Measurements from ENCODE around the gene COL4A1. TPM values are rescaled to one million over a fixed set of nuclear protein-coding genes. Genes with fewer than 3 reads are reported as not detected.

Gene COL4A1
- polyA plus RNA-seq, 1 of the 3 experiments (the other 2 are of a cell fraction) = 30.3 TPM

GRCh38 chr13:110211735-110212134 lies 95.2 kb downstream of the COL4A1 start:
- H3F3A ChIP-seq (replicated peaks; ENCODE audit: insufficient read depth) = peaks cover 5% of the 10 kb centered on the region

DNA sequence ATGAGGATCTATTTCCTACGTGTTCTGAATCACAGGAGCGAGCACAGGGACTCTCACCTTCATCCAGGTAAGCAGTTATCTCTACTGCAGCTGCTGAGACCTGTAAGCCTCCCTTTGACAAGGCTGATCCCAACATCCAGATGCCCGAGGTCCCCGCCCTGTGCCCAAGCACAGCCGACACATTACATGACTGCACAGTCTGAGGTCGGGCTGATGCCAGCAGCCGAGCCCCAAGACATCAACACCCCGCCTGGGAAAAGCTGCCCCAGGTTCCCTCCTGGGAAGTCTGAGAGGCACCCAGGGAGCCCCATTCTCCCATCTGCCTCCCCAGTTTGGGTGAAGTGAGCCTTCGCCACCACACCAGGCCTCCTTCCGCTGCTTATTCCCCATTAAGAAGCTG lies 95.9 kb downstream of the COL4A1 start:
- Histone ChIP-seq H3K4me1 (ENCODE audit: control insufficient read depth in 1 of 2, insufficient read depth in 2 of 2, low read depth in 1 of 2, low read length in 1 of 2) (peaks cover 0 to 2% of the 10 kb centered on the region in 2 experiments; a peak in 1 of 4 replicates), H3K4me3 (ENCODE audit: low read depth in 2 of 2, low read length in 1 of 2) (no peak overlapping the region), H3K9me3 (no peaks in the 10 kb centered on the region), H3K36me3 (replicated peaks in 1 of 2; ENCODE audit: control insufficient read depth in 1 of 2, insufficient read depth in 2 of 2, low read length in 1 of 2) (peaks cover 12 to 67% of the 10 kb centered on the region in 2 experiments), H3K27me3 (ENCODE audit: insufficient read depth) (no peaks in the 10 kb centered on the region), H2AFZ (ENCODE audit: low read depth) (no peak overlapping the region), H3K27ac (ENCODE audit: low read depth in 2 of 2, low read length in 1 of 2) (no peak overlapping the region), H3K79me2 (ENCODE audit: insufficient read depth) (peaks cover 23% of the 10 kb centered on the region; the same call in 1 of the 2 replicates), H4K20me1 (ENCODE audit: insufficient read depth) (peaks cover 19% of the 10 kb centered on the region; the same call in 1 of the 2 replicates), H3K9me2 (no peaks in the 10 kb centered on the region), H3K9ac (no peak overlapping the region), H3K4me2 (no peak overlapping the region), H3F3A (replicated peaks; ENCODE audit: insufficient read depth) (peaks cover 5% of the 10 kb centered on the region)
- TF ChIP-seq SMC3 (IDR thresholded peaks at IDR 0.05; ENCODE audit: low read depth, low read length) (no peak), CHD2 (IDR thresholded peaks at IDR 0.05; ENCODE audit: low read length, partially characterized antibody) (no peak), SIN3A (IDR thresholded peaks at IDR 0.05; ENCODE audit: borderline replicate concordance, low read depth, low read length) (no peak), RFX5 (IDR thresholded peaks at IDR 0.05; ENCODE audit: low read length) (no peak), FOXJ3 (CRISPR knock-in tag; IDR thresholded peaks at IDR 0.05) (no peak)
- ChIA-PET POLR2A (no interaction called here), CTCF (interaction anchor here (1.0 kb wide), 1 partner anchor 11 kb away, joined by 5 read pairs; no protein-coding TSS in a partner anchor)
- DNase-seq = no peak
- 100% methylated on average over 6 of the region's 10 CpGs for WGBS (ENCODE audit: low lambda C conversion rate)

More at GRCh38 chr13:110211735-110212134, 95.2 kb downstream of the COL4A1 start:
- ChIA-PET POLR2A (no interaction called here), CTCF (no interaction called here)
- DNase-seq = no peak
- WGBS (ENCODE audit: low lambda C conversion rate) = 94% methylated on average over 5 of the region's 6 CpGs
- H2AFZ ChIP-seq (ENCODE audit: low read depth) = no peak overlapping the region
- H3K4me2 ChIP-seq = no peak overlapping the region
- peaks cover 8 to 60% of the 10 kb centered on the region in 2 experiments for H3K36me3 ChIP-seq (replicated peaks in 1 of 2; ENCODE audit: control insufficient read depth in 1 of 2, insufficient read depth in 2 of 2, low read length in 1 of 2)
- no peaks in the 10 kb centered on the region for H3K27me3 ChIP-seq (ENCODE audit: insufficient read depth)
- no peak for TF ChIP-seq JUND (IDR thresholded peaks at IDR 0.05)
- TF ChIP-seq EZH2phosphoT487 (IDR thresholded peaks at IDR 0.05; ENCODE audit: borderline replicate concordance, low read depth) = no peak
- TF ChIP-seq GATA2 (CRISPR knock-in tag; IDR thresholded peaks at IDR 0.05) = no peak
- TF ChIP-seq USF1 (IDR thresholded peaks at IDR 0.05; ENCODE audit: borderline replicate concordance, low read depth) = no peak
- TF ChIP-seq MXI1 (IDR thresholded peaks at IDR 0.05; ENCODE audit: low read depth, low read length) = no peak
- TF ChIP-seq FOXJ3 (CRISPR knock-in tag; IDR thresholded peaks at IDR 0.05) = no peak
- no peak for TF ChIP-seq ZBTB33 (IDR thresholded peaks at IDR 0.05; ENCODE audit: borderline replicate concordance, low read depth)
- no peak for TF ChIP-seq TAF1 (IDR thresholded peaks at IDR 0.05; ENCODE audit: borderline replicate concordance, low read depth, low read length)
- TF ChIP-seq RAD21 (IDR thresholded peaks at IDR 0.05; ENCODE audit: low read length) = no peak
- TF ChIP-seq, protein P1, sequence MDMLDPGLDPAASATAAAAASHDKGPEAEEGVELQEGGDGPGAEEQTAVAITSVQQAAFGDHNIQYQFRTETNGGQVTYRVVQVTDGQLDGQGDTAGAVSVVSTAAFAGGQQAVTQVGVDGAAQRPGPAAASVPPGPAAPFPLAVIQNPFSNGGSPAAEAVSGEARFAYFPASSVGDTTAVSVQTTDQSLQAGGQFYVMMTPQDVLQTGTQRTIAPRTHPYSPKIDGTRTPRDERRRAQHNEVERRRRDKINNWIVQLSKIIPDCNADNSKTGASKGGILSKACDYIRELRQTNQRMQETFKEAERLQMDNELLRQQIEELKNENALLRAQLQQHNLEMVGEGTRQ (IDR thresholded peaks at IDR 0.05; ENCODE audit: borderline replicate concordance, low read depth, low read length) = no peak
- TF ChIP-seq NRF1 (IDR thresholded peaks at IDR 0.05; ENCODE audit: low read depth, low read length) = no peak
- no peak for TF ChIP-seq ELF1 (IDR thresholded peaks at IDR 0.05)
- no peak for TF ChIP-seq TCF12 (IDR thresholded peaks at IDR 0.05)
- no peak for TF ChIP-seq TEAD4 (IDR thresholded peaks at IDR 0.05; ENCODE audit: borderline replicate concordance, insufficient read depth)
- peaks cover 30% of the 10 kb centered on the region; the same call in 1 of the 2 replicates for H3K79me2 ChIP-seq (ENCODE audit: insufficient read depth)
- H3K4me1 ChIP-seq (ENCODE audit: control insufficient read depth in 1 of 2, insufficient read depth in 2 of 2, low read depth in 1 of 2, low read length in 1 of 2) = peaks cover 5 to 6% of the 10 kb centered on the region in 2 experiments; a peak in 2 of 4 replicates
- H3K9me2 ChIP-seq = no peaks in the 10 kb centered on the region
- H4K20me1 ChIP-seq (ENCODE audit: insufficient read depth) = peaks cover 25% of the 10 kb centered on the region; the same call in 1 of the 2 replicates
- no peak overlapping the region for H3K4me3 ChIP-seq (ENCODE audit: low read depth in 2 of 2, low read length in 1 of 2)
- H3K27ac ChIP-seq (ENCODE audit: low read depth in 2 of 2, low read length in 1 of 2) = no peak overlapping the region
- H3K9ac ChIP-seq = no peak overlapping the region
- H3K9me3 ChIP-seq = no peaks in the 10 kb centered on the region
